HepG2 (cell line): ENCODE results near the gene LAMC1. TPM values are rescaled to one million over a fixed set of nuclear protein-coding genes. Genes with fewer than 3 reads are reported as not detected.

Experiments
- ATAC-seq: fragments of 200-7000 bp; cut with Tn5 transposase; 3 replicates; pipeline ENCODE4 v1.9.1; 2020; ENCODE audit warnings: mild to moderate bottlenecking, moderate library complexity
- BruUV-seq: library from RNA; stranded (reverse); fragments of 400-500 nt; replicated peaks from 2 replicates; lab custom pipeline; 2021; lab: Mats Ljungman, UMichigan
- CTCF ChIA-PET: fragments of 300-600 bp; formaldehyde crosslinking; extraction: SDS; loops from one replicate; lab custom pipeline; 2021; ENCODE audit warnings: low total read pairs, inconsistent platforms, low intra/inter-chr PET ratio; lab: Yijun Ruan, JAX
- POLR2A ChIA-PET: fragments of 350-600 bp; sonication (Branson Sonifier 250); formaldehyde crosslinking; loops from one replicate; lab custom pipeline; 2020; ENCODE audit warnings: antibody characterized with exemption, inconsistent platforms; lab: Yijun Ruan, JAX
- DNase-seq: peaks from one replicate; pipeline ENCODE4 v3.0.0-alpha.2; 2015; ENCODE audit warnings: low spot score
- FAIRE-seq: peaks from 3 replicates; lab custom pipeline; 2011; peaks lifted over from hg19 to GRCh38; lab: Jason Lieb, UNC
- H2AFZ ChIP-seq: one replicate; pipeline ENCODE4 v1.6.1; 2011; ENCODE audit warnings: low read length, inconsistent platforms
- H3K27ac ChIP-seq: fragments of 300-600 bp; 3 replicates; pipeline ENCODE4 v1.8.0; 2011; ENCODE audit warnings: mixed run types, mild to moderate bottlenecking, mixed read lengths, low read length, inconsistent platforms; ENCODE audit not compliant: insufficient read depth; ENCODE audit errors: extremely low read length
- H3K27me3 ChIP-seq, 2 experiments: fragments of 200-600 bp in 1 of 2; 2 replicates in 1 of 2; 3 replicates in 1 of 2; pipeline versions ENCODE4 v1.6.0 to v1.8.0; 2011; ENCODE audit warnings: low read length in 2 of 2, mild to moderate bottlenecking in 2 of 2, moderate library complexity in 2 of 2, inconsistent platforms in 1 of 2; ENCODE audit not compliant: insufficient read depth in 2 of 2, control insufficient read depth in 1 of 2
- H3K36me3 ChIP-seq, 2 experiments: fragments of 200-600 bp in 1 of 2; replicated peaks in 1 of 2; 2 replicates in 1 of 2; 3 replicates in 1 of 2; pipeline versions ENCODE4 v1.5.1 to v1.8.0; 2011; ENCODE audit warnings: low read length in 2 of 2, inconsistent platforms in 1 of 2; ENCODE audit not compliant: insufficient read depth in 2 of 2, control insufficient read depth in 1 of 2
- H3K4me1 ChIP-seq: 2 replicates; pipeline ENCODE4 v1.5.1; 2012; ENCODE audit warnings: low read length, inconsistent platforms; ENCODE audit not compliant: insufficient read depth
- H3K4me2 ChIP-seq: 2 replicates; pipeline ENCODE4 v1.6.0; 2011; ENCODE audit warnings: low read depth, low read length, inconsistent platforms
- H3K4me3 ChIP-seq, 3 experiments: fragments of 200-600 bp in 1 of 3; sonication (generic), shearing (Covaris generic) in 1 of 3; replicated peaks in 1 of 3; 2 replicates each; pipeline ENCODE4 v1.5.1; 2011 to 2016; ENCODE audit warnings: low read length in 3 of 3, inconsistent platforms in 2 of 3, low read depth in 2 of 3, mild to moderate bottlenecking in 2 of 3, control low read depth in 1 of 3, mixed read lengths in 1 of 3; ENCODE audit not compliant: insufficient read depth in 1 of 3
- H3K79me2 ChIP-seq: one replicate; pipeline ENCODE4 v1.6.1; 2011; ENCODE audit warnings: low read length, inconsistent platforms; ENCODE audit not compliant: insufficient read depth
- H3K9ac ChIP-seq: 2 replicates; pipeline ENCODE4 v1.6.0; 2011; ENCODE audit warnings: mild to moderate bottlenecking, low read depth, low read length, inconsistent platforms; ENCODE audit not compliant: insufficient read depth
- H3K9me3 ChIP-seq: 2 replicates; pipeline ENCODE4 v1.5.1; 2012; ENCODE audit warnings: mild to moderate bottlenecking, low read length
- H4K20me1 ChIP-seq: 2 replicates; pipeline ENCODE4 v1.6.0; 2011; ENCODE audit warnings: inconsistent platforms, mild to moderate bottlenecking, low read length, moderate library complexity; ENCODE audit not compliant: insufficient read depth
- CREB1 ChIP-seq, 2 experiments: fragments of 450-650 bp in 1 of 2; IDR thresholded peaks; 2 replicates each; pipeline ENCODE4 v1.6.1; 2016 to 2017; ENCODE audit warnings: control low read depth in 1 of 2, mild to moderate bottlenecking in 1 of 2, missing compliant biosample characterization in 1 of 2, missing genetic modification characterization in 1 of 2
- CREBL2 ChIP-seq: sonication (generic); formaldehyde crosslinking; IDR thresholded peaks from 2 replicates; pipeline ENCODE4 v1.8.1; 2023; ENCODE audit warnings: missing genetic modification reagents, mild to moderate bottlenecking, borderline replicate concordance
- DBP ChIP-seq: sonication (generic); formaldehyde crosslinking; IDR thresholded peaks from 2 replicates; pipeline ENCODE4 v1.4.0; 2020; ENCODE audit warnings: missing genetic modification reagents; ENCODE audit errors: not compliant biosample characterization
- EEA1 ChIP-seq: sonication (generic); formaldehyde crosslinking; IDR thresholded peaks from 2 replicates; pipeline ENCODE4 v1.5.1; 2020; ENCODE audit warnings: mild to moderate bottlenecking, missing genetic modification reagents, borderline replicate concordance
- FOXO1 ChIP-seq: sonication (generic); formaldehyde crosslinking; IDR thresholded peaks from 2 replicates; pipeline ENCODE4 v1.4.0; 2020; ENCODE audit warnings: missing genetic modification reagents
- HHEX ChIP-seq: IDR thresholded peaks from 2 replicates; pipeline ENCODE4 v1.6.1; 2016; ENCODE audit warnings: control low read depth
- IRF9 ChIP-seq: sonication (generic); formaldehyde crosslinking; IDR thresholded peaks from 2 replicates; pipeline ENCODE4 v1.8.0; 2022; ENCODE audit warnings: missing genetic modification reagents, mild to moderate bottlenecking, borderline replicate concordance
- MYC ChIP-seq: sonication (generic); formaldehyde crosslinking; IDR thresholded peaks from 2 replicates; pipeline ENCODE4 v1.9.0; 2021; ENCODE audit warnings: missing genetic modification reagents, borderline replicate concordance
- RBM22 ChIP-seq: fragments of 200-400 bp; formaldehyde crosslinking; optimal IDR thresholded peaks from 2 replicates; pipeline ENCODE3; 2017; ENCODE audit warnings: mild to moderate bottlenecking, low read length, moderate library complexity
- ZBTB49 ChIP-seq: sonication (generic); formaldehyde crosslinking; IDR thresholded peaks from 2 replicates; pipeline ENCODE4 v1.4.0; 2020; ENCODE audit warnings: missing genetic modification reagents, borderline replicate concordance
- ZNF207 ChIP-seq: fragments of 450-650 bp; IDR thresholded peaks from 2 replicates; pipeline ENCODE4 v1.6.1; 2016; ENCODE audit warnings: antibody characterized with exemption, borderline replicate concordance
- ZNF296 ChIP-seq: sonication (generic); formaldehyde crosslinking; conservative IDR thresholded peaks from 2 replicates; pipeline ENCODE4 v1.5.0; 2020; ENCODE audit warnings: mild to moderate bottlenecking, missing genetic modification reagents
- ZNF33B ChIP-seq: sonication (generic); formaldehyde crosslinking; IDR thresholded peaks from 2 replicates; pipeline ENCODE4 v1.5.1; 2020; ENCODE audit warnings: mild to moderate bottlenecking, missing genetic modification reagents
- WGBS: methylation state at CpG from one replicate; pipeline ENCODE4 v1.1.6; 2017; ENCODE audit warnings: low lambda C conversion rate; 5-methylcytosine and 5-hydroxymethylcytosine counted together
- in situ Hi-C: cut with HindIII; loops from 2 replicates; pipeline ENCODE4 v1.10.0; 2017; ENCODE audit warnings: low pct_unique_long_range_greater_than_20kb; ENCODE audit not compliant: extremely low pct_ligation_motif_present
- intact Hi-C: fragments of 100-400 bp; cut with micrococcal nuclease; formaldehyde crosslinking; loops from one replicate; pipeline ENCODE4 v1.10.0; 2022; ENCODE audit not compliant: unreplicated experiment
- polyA plus RNA-seq, 8 experiments: library from polyadenylated mRNA; depleted of rRNA in 3 of 8; stranded (reverse) in 7 of 8; unstranded in 1 of 8; fragments of >200 nt; fragmentation: Illumina TruSeq in 4 of 8; extraction: Trizol in 4 of 8; gene quantifications; 2 replicates each; pipeline versions ENCODE4 v1.2.1 to v1.2.3, GENCODE V29; 2011 to 2016; ENCODE audit warnings: low read depth in 4 of 8, missing spikeins in 1 of 8, mixed read lengths in 1 of 8; ENCODE audit not compliant: insufficient read depth in 1 of 8
- total RNA-seq, 5 experiments: library from RNA; depleted of rRNA; stranded (reverse); fragments of >200 nt; fragmentation: Illumina TruSeq; extraction: Trizol; gene quantifications; 2 replicates each; pipeline ENCODE4 v1.2.3, GENCODE V29; 2016; ENCODE audit warnings: low read depth in 1 of 5

LAMC1 gene
- total and polyA plus RNA-seq, 2 of the 13 experiments (the other 11 are each of a cell fraction or from before 2014, with no cell fraction given) = 58.5 to 137 TPM

DNA sequence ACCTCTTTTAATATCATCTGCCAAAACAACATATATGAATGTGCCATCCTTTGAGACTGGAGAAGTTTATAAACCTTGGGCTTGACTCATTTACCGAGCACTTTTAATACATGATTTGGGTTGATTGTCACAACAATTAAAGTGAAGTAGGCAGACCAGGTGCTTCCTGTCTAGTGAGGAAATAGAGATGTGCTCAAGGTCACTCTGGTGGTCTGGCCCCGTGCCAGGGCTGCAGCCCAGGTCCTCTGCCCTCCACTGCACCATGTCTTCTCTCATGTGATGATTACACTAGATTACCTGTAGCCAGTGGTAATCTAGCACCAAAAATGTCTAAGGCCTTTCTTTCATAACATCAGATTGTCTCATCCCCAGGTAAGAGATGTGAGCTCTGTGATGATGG is 101.0 kb downstream of the LAMC1 start:
- Histone ChIP-seq H3K4me1 (no peaks in the 10 kb centered on the region), H3K79me2 (no peaks in the 10 kb centered on the region), H3K9me3 (no peaks in the 10 kb centered on the region), H4K20me1 (no peaks in the 10 kb centered on the region), H3K4me3 (no peak overlapping the region), H3K36me3 (peaks cover 41 to 84% of the 10 kb centered on the region in 2 experiments), H3K27ac (no peak overlapping the region), H3K4me2 (no peak overlapping the region), H3K27me3 (no peaks in the 10 kb centered on the region), H3K9ac (no peak overlapping the region), H2AFZ (no peak overlapping the region)
- TF ChIP-seq RBM22 (peak; percentile 28), CREBL2 (CRISPR knock-in tag) (no peak)
- ChIA-PET POLR2A (no interaction called here), CTCF (no interaction called here)
- FAIRE-seq (no peak), ATAC-seq (no peak), DNase-seq (no peak)
- BruUV-seq = no TSS peak
- intact Hi-C loops = no loop called here
- in situ Hi-C loops = no loop called here
- WGBS = 100% methylated on average over 1 of the region's 2 CpGs

GRCh38 chr1:183125279-183125999 is 102.2 kb downstream of the LAMC1 start:
- no TSS peak for BruUV-seq
- Histone ChIP-seq H3K27me3 (no peaks in the 10 kb centered on the region), H3K4me3 (no peak overlapping the region), H3K36me3 (peaks cover 40 to 82% of the 10 kb centered on the region in 2 experiments), H4K20me1 (no peaks in the 10 kb centered on the region), H3K4me2 (no peak overlapping the region), H2AFZ (no peak overlapping the region), H3K9ac (no peak overlapping the region), H3K4me1 (no peaks in the 10 kb centered on the region), H3K9me3 (no peaks in the 10 kb centered on the region), H3K79me2 (no peaks in the 10 kb centered on the region), H3K27ac (no peak overlapping the region)
- ChIA-PET POLR2A (no interaction called here), CTCF (no interaction called here)
- no peak for ATAC-seq
- 99% methylated on average over 5 of the region's 5 CpGs for WGBS
- no peak for FAIRE-seq
- in situ Hi-C loops = loop anchor here (25.0 kb wide), 1 partner anchor 263 kb away; no protein-coding TSS in a partner anchor
- DNase-seq = no peak
- intact Hi-C loops = no loop called here
- TF ChIP-seq EEA1 (CRISPR knock-in tag) (no peak), CREB1 (IDR thresholded peaks at IDR 0.05) (no peak), CREB1 (CRISPR knock-in tag; IDR thresholded peaks at IDR 0.05) (no peak), FOXO1 (no peak), ZNF207 (no peak), DBP (no peak), MYC (no peak), IRF9 (CRISPR knock-in tag) (no peak), ZBTB49 (CRISPR knock-in tag) (no peak), ZNF33B (CRISPR knock-in tag) (no peak), ZNF296 (CRISPR knock-in tag) (no peak), HHEX (CRISPR knock-in tag) (no peak)
